ENCODE data around the gene COL16A1. TPM values are rescaled to one million over a fixed set of nuclear protein-coding genes. Genes with fewer than 3 reads are reported as not detected.

Gene COL16A1
- polyA plus RNA-seq, 1 of the 3 experiments (the other 2 are of a cell fraction), result 10.4 TPM

DNA sequence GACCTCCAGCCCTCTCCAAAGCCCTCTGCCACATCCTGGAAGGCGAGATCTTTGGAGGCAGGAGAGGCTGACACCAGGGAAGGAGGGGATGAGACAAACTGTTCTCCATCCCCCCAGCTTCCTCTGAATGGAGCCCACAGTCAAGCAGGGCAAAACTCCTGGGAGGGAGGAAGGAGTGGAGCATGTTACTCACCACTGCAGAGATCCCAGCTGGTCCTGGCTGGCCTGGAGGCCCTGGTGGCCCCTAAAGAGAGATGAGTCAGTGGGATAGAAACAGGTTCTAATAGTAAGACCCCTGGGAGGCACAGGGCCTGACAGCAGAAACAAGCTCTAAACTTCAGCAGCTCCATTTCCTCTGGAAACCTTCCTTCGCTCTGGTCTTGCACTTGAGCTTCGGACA is 45.1 kb downstream of the COL16A1 start:
- ChIA-PET CTCF (interaction anchor here (1.1 to 8.1 kb wide), 5 partner anchors 45 to 130 kb away, joined by 3 to 134 read pairs (median 7); partner anchors contain the start of gene COL16A1), POLR2A (no interaction called here)
- 80% methylated on average over 3 of the region's 3 CpGs for WGBS (ENCODE audit: low lambda C conversion rate)
- H3F3A ChIP-seq (replicated peaks; ENCODE audit: insufficient read depth), result no peaks in the 10 kb centered on the region
- DNase-seq, result peak; percentile 15
- peaks cover 0 to 3% of the 10 kb centered on the region in 2 experiments for H3K36me3 ChIP-seq (replicated peaks in 1 of 2; ENCODE audit: control insufficient read depth in 1 of 2, insufficient read depth in 2 of 2, low read length in 1 of 2)
- no peak overlapping the region for H3K4me3 ChIP-seq (ENCODE audit: low read depth in 2 of 2, low read length in 1 of 2)
- H2AFZ ChIP-seq (ENCODE audit: low read depth), result no peak overlapping the region
- peak overlapping the region; percentile 24; the same call in 1 of the 2 replicates for H3K4me2 ChIP-seq
- H4K20me1 ChIP-seq (ENCODE audit: insufficient read depth), result no peaks in the 10 kb centered on the region
- H3K27ac ChIP-seq (ENCODE audit: low read depth in 2 of 2, low read length in 1 of 2), result no peak overlapping the region
- H3K9ac ChIP-seq, result no peak overlapping the region
- no peaks in the 10 kb centered on the region for H3K9me3 ChIP-seq
- no peaks in the 10 kb centered on the region for H3K27me3 ChIP-seq (ENCODE audit: insufficient read depth)
- peaks cover 0 to 4% of the 10 kb centered on the region in 2 experiments; a peak in 1 of 4 replicates for H3K4me1 ChIP-seq (ENCODE audit: control insufficient read depth in 1 of 2, insufficient read depth in 2 of 2, low read depth in 1 of 2, low read length in 1 of 2)
- H3K9me2 ChIP-seq, result no peaks in the 10 kb centered on the region
- TF ChIP-seq NFIC (IDR thresholded peaks at IDR 0.05; ENCODE audit: borderline replicate concordance) (no peak), FOXM1 (IDR thresholded peaks at IDR 0.05; ENCODE audit: low read depth) (no peak), TEAD4 (IDR thresholded peaks at IDR 0.05; ENCODE audit: borderline replicate concordance, insufficient read depth) (no peak), ELF1 (IDR thresholded peaks at IDR 0.05) (no peak), RXRA (IDR thresholded peaks at IDR 0.05; ENCODE audit: borderline replicate concordance, low read depth) (no peak), SMC3 (IDR thresholded peaks at IDR 0.05; ENCODE audit: low read depth, low read length) (no peak), NRF1 (IDR thresholded peaks at IDR 0.05; ENCODE audit: low read depth, low read length) (no peak), GATA2 (CRISPR knock-in tag; IDR thresholded peaks at IDR 0.05) (no peak), GABPA (IDR thresholded peaks at IDR 0.05; ENCODE audit: low read depth) (no peak)
- TF ChIP-seq, protein P1, sequence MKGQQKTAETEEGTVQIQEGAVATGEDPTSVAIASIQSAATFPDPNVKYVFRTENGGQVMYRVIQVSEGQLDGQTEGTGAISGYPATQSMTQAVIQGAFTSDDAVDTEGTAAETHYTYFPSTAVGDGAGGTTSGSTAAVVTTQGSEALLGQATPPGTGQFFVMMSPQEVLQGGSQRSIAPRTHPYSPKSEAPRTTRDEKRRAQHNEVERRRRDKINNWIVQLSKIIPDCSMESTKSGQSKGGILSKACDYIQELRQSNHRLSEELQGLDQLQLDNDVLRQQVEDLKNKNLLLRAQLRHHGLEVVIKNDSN (IDR thresholded peaks at IDR 0.05; ENCODE audit: borderline replicate concordance, low read depth), result no peak
- TF ChIP-seq, protein P2, sequence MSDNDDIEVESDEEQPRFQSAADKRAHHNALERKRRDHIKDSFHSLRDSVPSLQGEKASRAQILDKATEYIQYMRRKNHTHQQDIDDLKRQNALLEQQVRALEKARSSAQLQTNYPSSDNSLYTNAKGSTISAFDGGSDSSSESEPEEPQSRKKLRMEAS (IDR thresholded peaks at IDR 0.05; ENCODE audit: low read depth), result no peak
- TF ChIP-seq, protein P3, sequence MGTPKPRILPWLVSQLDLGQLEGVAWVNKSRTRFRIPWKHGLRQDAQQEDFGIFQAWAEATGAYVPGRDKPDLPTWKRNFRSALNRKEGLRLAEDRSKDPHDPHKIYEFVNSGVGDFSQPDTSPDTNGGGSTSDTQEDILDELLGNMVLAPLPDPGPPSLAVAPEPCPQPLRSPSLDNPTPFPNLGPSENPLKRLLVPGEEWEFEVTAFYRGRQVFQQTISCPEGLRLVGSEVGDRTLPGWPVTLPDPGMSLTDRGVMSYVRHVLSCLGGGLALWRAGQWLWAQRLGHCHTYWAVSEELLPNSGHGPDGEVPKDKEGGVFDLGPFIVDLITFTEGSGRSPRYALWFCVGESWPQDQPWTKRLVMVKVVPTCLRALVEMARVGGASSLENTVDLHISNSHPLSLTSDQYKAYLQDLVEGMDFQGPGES (IDR thresholded peaks at IDR 0.05; ENCODE audit: low read depth, low read length), result no peak
- H3K79me2 ChIP-seq (ENCODE audit: insufficient read depth), result no peaks in the 10 kb centered on the region

DNA sequence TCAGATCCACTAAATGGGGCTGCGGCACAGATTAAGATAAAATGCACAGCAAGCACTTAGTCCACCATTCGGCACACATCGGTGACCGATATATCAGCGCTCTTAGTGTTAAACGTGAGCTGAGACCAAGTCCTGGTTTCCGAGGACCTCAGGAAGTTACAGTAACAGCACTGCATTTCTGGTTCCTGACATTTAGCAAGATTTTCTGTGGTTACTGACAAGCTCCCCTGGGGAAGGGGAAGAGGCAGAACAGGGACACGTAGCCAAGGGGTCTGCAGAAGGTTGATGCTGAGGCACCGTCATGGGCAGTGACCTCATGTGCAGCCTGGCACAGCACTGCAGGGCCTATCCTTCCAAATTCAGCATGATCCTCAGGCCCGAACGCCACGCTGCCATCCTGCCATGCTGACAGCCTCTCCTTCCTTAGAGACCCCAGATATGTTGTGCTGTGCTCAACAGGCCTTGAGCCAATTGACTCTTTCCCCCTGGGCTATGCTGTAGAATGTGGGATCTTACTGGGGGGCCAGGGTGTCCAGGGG is 45.8 kb downstream of the COL16A1 start:
- ChIA-PET POLR2A (no interaction called here), CTCF (interaction anchor here (1.3 to 1.8 kb wide), 4 partner anchors 58 to 131 kb away, joined by 3 to 7 read pairs (median 4); no protein-coding TSS in a partner anchor)
- 93% methylated on average over 12 of the region's 12 CpGs for WGBS (ENCODE audit: low lambda C conversion rate)
- TF ChIP-seq TEAD4 (IDR thresholded peaks at IDR 0.05; ENCODE audit: borderline replicate concordance, insufficient read depth) (no peak), ELF1 (IDR thresholded peaks at IDR 0.05) (no peak), RXRA (IDR thresholded peaks at IDR 0.05; ENCODE audit: borderline replicate concordance, low read depth) (no peak), CHD2 (IDR thresholded peaks at IDR 0.05; ENCODE audit: low read length, partially characterized antibody) (no peak), MEF2A (IDR thresholded peaks at IDR 0.05; ENCODE audit: borderline replicate concordance, low read depth) (no peak), TCF12 (IDR thresholded peaks at IDR 0.05) (no peak)
- TF ChIP-seq, protein P4, sequence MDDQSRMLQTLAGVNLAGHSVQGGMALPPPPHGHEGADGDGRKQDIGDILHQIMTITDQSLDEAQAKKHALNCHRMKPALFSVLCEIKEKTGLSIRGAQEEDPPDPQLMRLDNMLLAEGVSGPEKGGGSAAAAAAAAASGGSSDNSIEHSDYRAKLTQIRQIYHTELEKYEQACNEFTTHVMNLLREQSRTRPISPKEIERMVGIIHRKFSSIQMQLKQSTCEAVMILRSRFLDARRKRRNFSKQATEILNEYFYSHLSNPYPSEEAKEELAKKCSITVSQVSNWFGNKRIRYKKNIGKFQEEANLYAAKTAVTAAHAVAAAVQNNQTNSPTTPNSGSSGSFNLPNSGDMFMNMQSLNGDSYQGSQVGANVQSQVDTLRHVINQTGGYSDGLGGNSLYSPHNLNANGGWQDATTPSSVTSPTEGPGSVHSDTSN (IDR thresholded peaks at IDR 0.05), result no peak
- TF ChIP-seq, protein P2 (IDR thresholded peaks at IDR 0.05; ENCODE audit: low read depth), result no peak
- TF ChIP-seq, protein P5, sequence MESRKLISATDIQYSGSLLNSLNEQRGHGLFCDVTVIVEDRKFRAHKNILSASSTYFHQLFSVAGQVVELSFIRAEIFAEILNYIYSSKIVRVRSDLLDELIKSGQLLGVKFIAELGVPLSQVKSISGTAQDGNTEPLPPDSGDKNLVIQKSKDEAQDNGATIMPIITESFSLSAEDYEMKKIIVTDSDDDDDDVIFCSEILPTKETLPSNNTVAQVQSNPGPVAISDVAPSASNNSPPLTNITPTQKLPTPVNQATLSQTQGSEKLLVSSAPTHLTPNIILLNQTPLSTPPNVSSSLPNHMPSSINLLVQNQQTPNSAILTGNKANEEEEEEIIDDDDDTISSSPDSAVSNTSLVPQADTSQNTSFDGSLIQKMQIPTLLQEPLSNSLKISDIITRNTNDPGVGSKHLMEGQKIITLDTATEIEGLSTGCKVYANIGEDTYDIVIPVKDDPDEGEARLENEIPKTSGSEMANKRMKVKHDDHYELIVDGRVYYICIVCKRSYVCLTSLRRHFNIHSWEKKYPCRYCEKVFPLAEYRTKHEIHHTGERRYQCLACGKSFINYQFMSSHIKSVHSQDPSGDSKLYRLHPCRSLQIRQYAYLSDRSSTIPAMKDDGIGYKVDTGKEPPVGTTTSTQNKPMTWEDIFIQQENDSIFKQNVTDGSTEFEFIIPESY (IDR thresholded peaks at IDR 0.05; ENCODE audit: borderline replicate concordance, low read depth), result no peak
- TF ChIP-seq, protein P6, sequence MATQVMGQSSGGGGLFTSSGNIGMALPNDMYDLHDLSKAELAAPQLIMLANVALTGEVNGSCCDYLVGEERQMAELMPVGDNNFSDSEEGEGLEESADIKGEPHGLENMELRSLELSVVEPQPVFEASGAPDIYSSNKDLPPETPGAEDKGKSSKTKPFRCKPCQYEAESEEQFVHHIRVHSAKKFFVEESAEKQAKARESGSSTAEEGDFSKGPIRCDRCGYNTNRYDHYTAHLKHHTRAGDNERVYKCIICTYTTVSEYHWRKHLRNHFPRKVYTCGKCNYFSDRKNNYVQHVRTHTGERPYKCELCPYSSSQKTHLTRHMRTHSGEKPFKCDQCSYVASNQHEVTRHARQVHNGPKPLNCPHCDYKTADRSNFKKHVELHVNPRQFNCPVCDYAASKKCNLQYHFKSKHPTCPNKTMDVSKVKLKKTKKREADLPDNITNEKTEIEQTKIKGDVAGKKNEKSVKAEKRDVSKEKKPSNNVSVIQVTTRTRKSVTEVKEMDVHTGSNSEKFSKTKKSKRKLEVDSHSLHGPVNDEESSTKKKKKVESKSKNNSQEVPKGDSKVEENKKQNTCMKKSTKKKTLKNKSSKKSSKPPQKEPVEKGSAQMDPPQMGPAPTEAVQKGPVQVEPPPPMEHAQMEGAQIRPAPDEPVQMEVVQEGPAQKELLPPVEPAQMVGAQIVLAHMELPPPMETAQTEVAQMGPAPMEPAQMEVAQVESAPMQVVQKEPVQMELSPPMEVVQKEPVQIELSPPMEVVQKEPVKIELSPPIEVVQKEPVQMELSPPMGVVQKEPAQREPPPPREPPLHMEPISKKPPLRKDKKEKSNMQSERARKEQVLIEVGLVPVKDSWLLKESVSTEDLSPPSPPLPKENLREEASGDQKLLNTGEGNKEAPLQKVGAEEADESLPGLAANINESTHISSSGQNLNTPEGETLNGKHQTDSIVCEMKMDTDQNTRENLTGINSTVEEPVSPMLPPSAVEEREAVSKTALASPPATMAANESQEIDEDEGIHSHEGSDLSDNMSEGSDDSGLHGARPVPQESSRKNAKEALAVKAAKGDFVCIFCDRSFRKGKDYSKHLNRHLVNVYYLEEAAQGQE (IDR thresholded peaks at IDR 0.05; ENCODE audit: low read depth, low read length), result no peak

More for the DNA sequence above, 45.8 kb downstream of the COL16A1 start:
- H3F3A ChIP-seq (replicated peaks; ENCODE audit: insufficient read depth), result no peaks in the 10 kb centered on the region
- peaks cover 0 to 4% of the 10 kb centered on the region in 2 experiments; a peak in 1 of 4 replicates for H3K4me1 ChIP-seq (ENCODE audit: control insufficient read depth in 1 of 2, insufficient read depth in 2 of 2, low read depth in 1 of 2, low read length in 1 of 2)
- H3K27me3 ChIP-seq (ENCODE audit: insufficient read depth), result no peaks in the 10 kb centered on the region
- no peaks in the 10 kb centered on the region for H3K9me3 ChIP-seq
- H3K9me2 ChIP-seq, result no peaks in the 10 kb centered on the region
- no peaks in the 10 kb centered on the region for H4K20me1 ChIP-seq (ENCODE audit: insufficient read depth)
- H2AFZ ChIP-seq (ENCODE audit: low read depth), result no peak overlapping the region
- no peaks in the 10 kb centered on the region for H3K79me2 ChIP-seq (ENCODE audit: insufficient read depth)
- H3K36me3 ChIP-seq (replicated peaks in 1 of 2; ENCODE audit: control insufficient read depth in 1 of 2, insufficient read depth in 2 of 2, low read length in 1 of 2), result peaks cover 0 to 3% of the 10 kb centered on the region in 2 experiments
- no peak for DNase-seq
- H3K27ac ChIP-seq (ENCODE audit: low read depth in 2 of 2, low read length in 1 of 2), result no peak overlapping the region
- H3K9ac ChIP-seq, result no peak overlapping the region
- no peak overlapping the region for H3K4me2 ChIP-seq
- no peak overlapping the region for H3K4me3 ChIP-seq (ENCODE audit: low read depth in 2 of 2, low read length in 1 of 2)

Data from SK-N-SH (cell line).